Mammary epithelial cell (primary cell): ENCODE data around the gene PTK6.

Experiments
- EZH2 ChIP-seq: IDR thresholded peaks from 2 replicates; pipeline ENCODE4 v1.6.1; 2012; ENCODE audit warnings: low read length, inconsistent platforms, borderline replicate concordance
- TF ChIP-seq, protein P1 (sequence below), 2 donors: IDR thresholded peaks in 1 of 2; conservative IDR thresholded peaks in 1 of 2; 2 replicates each; pipeline ENCODE4 v1.5.1; 2011 to 2012; ENCODE audit warnings: inconsistent platforms in 2 of 2, low read length in 2 of 2, mild to moderate bottlenecking in 2 of 2, control low read depth in 1 of 2, low read depth in 1 of 2; ENCODE audit not compliant: insufficient read depth in 1 of 2; ENCODE audit errors: extremely low read depth in 1 of 2

DNA sequence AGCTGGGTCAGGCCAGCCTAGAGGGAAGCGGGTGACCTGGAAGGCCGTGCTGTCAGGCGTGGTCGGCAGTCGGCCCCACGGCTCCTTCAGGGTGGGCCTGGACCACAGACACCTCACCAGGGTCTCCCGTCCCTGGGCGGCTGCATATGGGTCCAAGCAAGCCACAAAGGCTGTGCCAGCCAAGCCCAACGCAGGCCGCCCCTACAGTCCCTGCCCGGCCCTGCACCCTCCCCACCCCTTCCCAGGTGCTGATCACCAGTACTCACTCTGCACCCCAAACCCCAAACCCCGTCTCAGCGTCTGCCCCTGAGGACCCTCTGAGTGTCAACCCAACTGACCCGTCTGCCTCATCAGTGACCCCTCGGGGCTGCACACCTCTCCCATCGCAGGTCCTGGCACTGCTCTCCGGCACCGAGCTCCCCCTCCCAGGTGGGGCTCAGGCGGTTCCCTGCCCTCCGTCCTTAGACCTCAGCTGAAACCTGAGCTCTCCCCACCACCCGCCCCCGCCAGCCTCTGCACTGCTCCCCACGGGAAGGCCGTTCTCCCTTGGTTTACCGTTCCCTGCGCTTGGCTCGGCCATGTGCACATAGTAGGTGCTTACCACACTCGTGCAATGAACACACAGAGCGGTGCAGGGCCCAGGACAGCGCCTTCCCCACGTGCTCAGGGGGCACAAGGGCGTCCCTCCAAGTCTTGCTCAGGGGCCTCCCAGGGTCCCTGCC is 18.1 kb downstream of the PTK6 start:
- no peak for TF ChIP-seq EZH2
- TF ChIP-seq, protein P1, sequence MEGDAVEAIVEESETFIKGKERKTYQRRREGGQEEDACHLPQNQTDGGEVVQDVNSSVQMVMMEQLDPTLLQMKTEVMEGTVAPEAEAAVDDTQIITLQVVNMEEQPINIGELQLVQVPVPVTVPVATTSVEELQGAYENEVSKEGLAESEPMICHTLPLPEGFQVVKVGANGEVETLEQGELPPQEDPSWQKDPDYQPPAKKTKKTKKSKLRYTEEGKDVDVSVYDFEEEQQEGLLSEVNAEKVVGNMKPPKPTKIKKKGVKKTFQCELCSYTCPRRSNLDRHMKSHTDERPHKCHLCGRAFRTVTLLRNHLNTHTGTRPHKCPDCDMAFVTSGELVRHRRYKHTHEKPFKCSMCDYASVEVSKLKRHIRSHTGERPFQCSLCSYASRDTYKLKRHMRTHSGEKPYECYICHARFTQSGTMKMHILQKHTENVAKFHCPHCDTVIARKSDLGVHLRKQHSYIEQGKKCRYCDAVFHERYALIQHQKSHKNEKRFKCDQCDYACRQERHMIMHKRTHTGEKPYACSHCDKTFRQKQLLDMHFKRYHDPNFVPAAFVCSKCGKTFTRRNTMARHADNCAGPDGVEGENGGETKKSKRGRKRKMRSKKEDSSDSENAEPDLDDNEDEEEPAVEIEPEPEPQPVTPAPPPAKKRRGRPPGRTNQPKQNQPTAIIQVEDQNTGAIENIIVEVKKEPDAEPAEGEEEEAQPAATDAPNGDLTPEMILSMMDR (conservative IDR thresholded peaks at IDR 0.05 in 1 of 2, IDR thresholded peaks at IDR 0.05 in 1 of 2; ENCODE audit: extremely low read depth in 1 of 2, insufficient read depth in 1 of 2, low read depth in 1 of 2, low read length in 2 of 2), result no peak
